ENCODE data around the gene SPSB2. TPM values are rescaled to one million over a fixed set of nuclear protein-coding genes. Genes with fewer than 3 reads are reported as not detected.

The SPSB2 gene
- total and polyA plus RNA-seq, 2 experiments from 2014 or later: 8.2 to 13.1 TPM

- H3K36me3 Mint-ChIP-seq (ENCODE audit: low read depth): peaks cover 42% of the 10 kb centered on the region
- Histone ChIP-seq H3K9me2 (ENCODE audit: insufficient read depth) (no peaks in the 10 kb centered on the region), H3K36me3 (ENCODE audit: insufficient read depth) (peaks cover 6% of the 10 kb centered on the region), H3K27ac (ENCODE audit: low read depth) (no peak overlapping the region), H3K4me3 (peak overlapping the region; percentile 92), H3F3A (replicated peaks; ENCODE audit: low read depth) (0 out of 2 replicates have a peak, but pooled peaks cover 15% of the 10 kb centered on the region), H3K79me2 (replicated peaks; ENCODE audit: insufficient read depth) (peaks cover 8% of the 10 kb centered on the region), H3K27me3 (ENCODE audit: insufficient read depth) (no peaks in the 10 kb centered on the region), H3K4me2 (peak overlapping the region; percentile 98), H4K20me1 (replicated peaks; ENCODE audit: insufficient read depth) (no peaks in the 10 kb centered on the region), H3K4me1 (ENCODE audit: insufficient read depth) (peaks cover 19% of the 10 kb centered on the region), H2AFZ (peak overlapping the region; percentile 85)
- peak overlapping the region; percentile 97 for H3K4me3 Mint-ChIP-seq
- H3K9me3 Mint-ChIP-seq: no peaks in the 10 kb centered on the region
- H3K4me1 Mint-ChIP-seq: peaks cover 39% of the 10 kb centered on the region
- peaks cover 17% of the 10 kb centered on the region for H3K27me3 Mint-ChIP-seq (ENCODE audit: insufficient read depth, low read depth, poor library complexity)
- DNase-seq (ENCODE audit: low spot score) (peak; percentile 87), ATAC-seq (peak; percentile 49)
- TF ChIP-seq REST (IDR thresholded peaks at IDR 0.05; ENCODE audit: unreplicated experiment) (no peak), CTCF (conservative IDR thresholded peaks at IDR 0.05; ENCODE audit: low read depth in 2 of 2) (no peak), CREB1 (CRISPR knock-in tag; IDR thresholded peaks at IDR 0.05; ENCODE audit: low read depth) (no peak), POLR2AphosphoS5 (IDR thresholded peaks at IDR 0.05; ENCODE audit: low read depth) (no peak), EZH2phosphoT487 (IDR thresholded peaks at IDR 0.05; ENCODE audit: unreplicated experiment) (no peak), JUNB (IDR thresholded peaks at IDR 0.05; ENCODE audit: unreplicated experiment) (no peak), EZH2 (IDR thresholded peaks at IDR 0.05; ENCODE audit: low read depth, unreplicated experiment) (no peak), STAT1 (IDR thresholded peaks at IDR 0.05; ENCODE audit: unreplicated experiment) (no peak), ETS1 (IDR thresholded peaks at IDR 0.05) (no peak), ZNF462 (CRISPR knock-in tag; IDR thresholded peaks at IDR 0.05) (no peak), NANOG (IDR thresholded peaks at IDR 0.05; ENCODE audit: borderline replicate concordance) (no peak), ZNF331 (CRISPR knock-in tag; IDR thresholded peaks at IDR 0.05; ENCODE audit: low read depth) (no peak), ZNF114 (CRISPR knock-in tag; IDR thresholded peaks at IDR 0.05) (no peak)
- peak overlapping the region; percentile 43 for H3K27ac Mint-ChIP-seq
Observed at GRCh38 chr12:6914947-6915788, 42.1 kb upstream of the SPSB2 start.

All from GM23338 (cell line).